GM12892 (cell line): ENCODE data around the gene MAGEA8.

ENCODE experiments used
- POLR2A ChIP-seq: IDR thresholded peaks from 2 replicates; pipeline ENCODE4 v1.6.1; 2011; ENCODE audit warnings: low read depth, low read length, control low read depth
- TAF1 ChIP-seq: IDR thresholded peaks from 2 replicates; pipeline ENCODE4 v1.6.1; 2011; ENCODE audit warnings: low read depth, mild to moderate bottlenecking, control low read depth, low read length, borderline replicate concordance

GRCh38 chrX:149848855-149849254 is 32.1 kb upstream of the MAGEA8 start:
- no peak for TF ChIP-seq TAF1
- no peak for TF ChIP-seq POLR2A
